T-helper 1 cell treated with Interleukin-12 subunit alpha and Interleukin-12 subunit beta and Interleukin-4 antibody, amounts not matched to agents 30 μg/mL and 1 μg/mL, for 36 hours (primary cell): ENCODE results near the gene PLEKHA7.

ENCODE experiments used
- H3K27ac Mint-ChIP-seq: one replicate; pipeline ENCODE4 v1.8.0; 2021; ENCODE audit warnings: mild to moderate bottlenecking, mixed read lengths
- H3K27me3 Mint-ChIP-seq: one replicate; pipeline ENCODE4 v1.8.0; 2021; ENCODE audit warnings: low read depth, mixed read lengths
- H3K36me3 Mint-ChIP-seq: one replicate; pipeline ENCODE4 v1.8.0; 2021; ENCODE audit warnings: low read depth, mixed read lengths
- H3K4me1 Mint-ChIP-seq: one replicate; pipeline ENCODE4 v1.8.0; 2021; ENCODE audit warnings: low read depth, mixed read lengths
- H3K4me3 Mint-ChIP-seq: one replicate; pipeline ENCODE4 v1.8.0; 2021; ENCODE audit warnings: mild to moderate bottlenecking, moderate library complexity, mixed read lengths
- H3K9me3 Mint-ChIP-seq: one replicate; pipeline ENCODE4 v1.8.0; 2021; ENCODE audit warnings: mixed read lengths

PLEKHA7 gene

DNA sequence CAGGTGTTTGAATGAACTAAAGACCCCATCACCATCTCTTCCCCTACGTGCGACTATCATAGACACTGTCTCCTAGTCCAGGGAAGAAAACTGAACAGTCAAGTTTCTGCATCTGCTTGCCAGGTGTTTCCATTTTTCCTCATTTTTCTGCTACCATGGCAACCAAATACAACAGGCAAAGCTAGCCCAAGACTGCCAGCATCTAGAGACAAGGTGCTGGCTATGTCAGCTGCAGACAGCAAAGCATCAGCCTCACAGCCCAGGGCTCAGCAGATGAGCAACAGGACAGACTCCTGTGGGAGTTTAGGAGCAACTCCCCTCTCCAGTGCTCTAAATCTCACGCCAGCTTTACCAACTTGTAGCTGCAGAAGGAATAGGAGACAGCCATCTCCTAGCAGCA, 151.5 kb downstream of the PLEKHA7 start:
- no peaks in the 10 kb centered on the region for H3K36me3 Mint-ChIP-seq
- H3K4me3 Mint-ChIP-seq = no peak overlapping the region
- peaks cover 2% of the 10 kb centered on the region for H3K4me1 Mint-ChIP-seq
- H3K27me3 Mint-ChIP-seq = no peaks in the 10 kb centered on the region
- H3K27ac Mint-ChIP-seq = no peak overlapping the region
- H3K9me3 Mint-ChIP-seq = peaks cover 6% of the 10 kb centered on the region

DNA sequence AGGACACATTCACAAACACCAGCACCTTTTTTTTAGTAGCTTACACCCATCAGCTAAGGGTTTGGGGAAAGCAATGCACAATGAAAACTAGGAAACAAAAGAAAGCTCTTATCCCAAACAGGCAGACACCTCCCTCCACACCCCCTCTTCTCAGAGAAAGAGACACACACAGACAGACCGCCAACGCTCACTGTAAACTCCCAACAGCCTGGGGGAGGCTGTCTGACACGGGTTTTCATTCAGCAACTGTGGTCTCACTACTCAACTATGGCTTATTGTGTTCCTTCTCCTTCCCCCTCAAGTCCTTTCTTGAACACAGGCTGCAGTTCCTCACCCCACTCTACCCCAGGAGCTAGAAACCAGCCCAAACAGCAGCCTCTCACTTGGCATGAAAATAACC, 152.4 kb downstream of the PLEKHA7 start:
- Mint-ChIP-seq H3K27me3 (no peaks in the 10 kb centered on the region), H3K9me3 (peaks cover 6% of the 10 kb centered on the region), H3K27ac (no peak overlapping the region), H3K4me3 (no peak overlapping the region), H3K4me1 (peaks cover 2% of the 10 kb centered on the region), H3K36me3 (no peaks in the 10 kb centered on the region)

DNA sequence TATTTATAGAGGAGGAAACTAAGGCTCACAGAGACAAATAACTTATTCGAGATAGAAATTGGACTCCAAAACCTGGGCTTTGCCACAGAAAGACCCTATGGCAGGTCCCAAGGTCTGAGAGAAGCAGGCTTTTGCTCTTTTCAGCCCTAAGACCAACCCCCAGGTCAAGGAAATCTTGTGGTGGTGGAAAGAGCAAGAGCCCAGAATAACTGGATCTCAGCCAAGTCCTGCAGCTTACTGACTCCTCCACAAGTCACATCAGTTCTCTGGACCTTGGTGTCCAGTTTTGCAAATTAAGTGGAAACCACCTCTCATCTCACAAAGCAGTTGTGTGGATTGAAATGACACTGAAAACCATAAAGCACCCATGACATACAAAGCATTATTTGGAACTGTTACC, 153.6 kb downstream of the PLEKHA7 start:
- Mint-ChIP-seq H3K36me3 (no peaks in the 10 kb centered on the region), H3K9me3 (peaks cover 6% of the 10 kb centered on the region), H3K27me3 (no peaks in the 10 kb centered on the region), H3K4me3 (no peak overlapping the region), H3K4me1 (peaks cover 2% of the 10 kb centered on the region), H3K27ac (no peak overlapping the region)

DNA sequence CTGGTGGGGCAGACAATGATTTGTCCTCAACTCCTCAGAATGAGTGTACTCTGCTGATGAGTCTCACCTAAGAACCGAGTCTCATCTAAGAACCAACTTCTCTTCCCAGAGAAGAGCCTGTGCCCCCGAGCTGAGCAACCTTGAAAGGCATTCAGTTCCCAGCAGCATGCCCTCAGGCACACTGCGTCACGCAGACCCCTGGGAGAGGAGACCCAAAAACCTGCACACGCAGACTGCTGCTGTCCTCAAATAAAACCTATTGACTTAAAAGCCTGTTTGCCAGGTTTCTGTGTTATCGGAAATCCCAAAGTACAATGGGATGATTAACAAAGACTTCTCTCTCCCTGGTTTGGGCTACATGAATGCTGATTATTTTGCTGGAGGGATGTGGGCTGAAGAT, 154.6 kb downstream of the PLEKHA7 start:
- H3K4me3 Mint-ChIP-seq = no peak overlapping the region
- peaks cover 2% of the 10 kb centered on the region for H3K4me1 Mint-ChIP-seq
- H3K27ac Mint-ChIP-seq = no peak overlapping the region
- no peaks in the 10 kb centered on the region for H3K36me3 Mint-ChIP-seq
- peaks cover under 1% of the 10 kb centered on the region for H3K9me3 Mint-ChIP-seq
- H3K27me3 Mint-ChIP-seq = no peaks in the 10 kb centered on the region

DNA sequence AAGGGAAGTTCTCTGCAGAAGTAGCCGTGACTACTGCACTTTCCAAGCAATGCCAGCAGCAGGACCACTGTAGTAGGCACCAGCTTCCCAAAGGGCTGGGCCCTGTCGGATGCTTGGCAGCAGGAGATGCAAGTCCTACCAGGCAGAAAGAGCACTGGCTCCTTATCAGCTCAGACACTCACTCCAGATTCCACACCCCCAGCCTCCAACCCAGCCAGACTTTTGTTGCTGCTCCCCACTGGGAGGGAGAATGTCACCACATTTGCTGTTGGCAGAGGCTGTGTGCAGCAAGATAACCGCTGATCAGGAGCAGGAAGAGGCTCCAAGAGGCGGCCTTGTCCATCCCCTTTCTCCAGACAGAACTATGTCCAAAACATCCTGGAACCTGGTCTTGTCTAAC, 157.0 kb downstream of the PLEKHA7 start:
- no peak overlapping the region for H3K27ac Mint-ChIP-seq
- H3K36me3 Mint-ChIP-seq = no peaks in the 10 kb centered on the region
- no peaks in the 10 kb centered on the region for H3K4me1 Mint-ChIP-seq
- H3K4me3 Mint-ChIP-seq = no peak overlapping the region
- no peaks in the 10 kb centered on the region for H3K9me3 Mint-ChIP-seq
- no peaks in the 10 kb centered on the region for H3K27me3 Mint-ChIP-seq

DNA sequence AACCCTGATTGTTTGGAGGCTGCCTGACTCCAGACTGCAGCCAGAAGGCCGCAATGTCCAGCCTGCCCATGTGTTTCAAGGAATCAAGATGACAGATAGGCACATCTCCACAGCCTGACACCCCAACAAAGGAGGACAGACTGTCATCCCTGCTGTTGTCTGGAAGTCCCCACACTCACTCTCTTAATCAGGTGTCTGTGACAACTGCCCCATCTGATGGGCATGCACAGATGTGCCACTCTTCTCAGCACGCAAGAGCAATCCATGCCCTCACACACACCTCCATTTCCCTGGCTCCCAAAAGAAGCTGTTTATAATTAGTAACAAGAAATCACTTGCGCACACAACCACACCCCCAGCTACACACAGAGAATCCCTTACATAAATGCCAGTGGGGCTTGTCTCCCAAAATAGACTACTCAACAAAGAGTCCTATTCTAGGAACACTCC, 158.2 kb downstream of the PLEKHA7 start:
- no peaks in the 10 kb centered on the region for H3K36me3 Mint-ChIP-seq
- H3K27me3 Mint-ChIP-seq = no peaks in the 10 kb centered on the region
- no peak overlapping the region for H3K27ac Mint-ChIP-seq
- H3K4me3 Mint-ChIP-seq = no peak overlapping the region
- H3K9me3 Mint-ChIP-seq = no peaks in the 10 kb centered on the region
- H3K4me1 Mint-ChIP-seq = no peaks in the 10 kb centered on the region

DNA sequence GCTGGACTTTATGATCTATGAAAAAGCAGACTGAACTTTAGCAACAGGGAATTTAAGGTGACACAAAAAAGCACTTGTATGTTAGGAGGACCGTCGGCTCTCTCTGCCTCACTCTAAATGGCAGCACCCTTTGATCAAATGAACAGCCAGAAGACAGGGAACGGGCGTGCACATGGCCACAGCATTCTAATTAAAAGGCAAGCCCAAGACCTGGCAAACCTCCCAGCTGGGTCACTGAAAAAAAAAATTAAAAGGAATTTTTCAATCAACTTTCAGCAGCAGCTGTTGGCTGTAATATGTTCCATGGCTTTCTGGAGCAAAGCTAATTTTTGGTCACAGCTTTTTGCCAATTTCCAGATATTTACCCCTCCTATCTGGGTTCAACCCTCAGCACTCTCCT, 159.2 kb downstream of the PLEKHA7 start:
- H3K4me3 Mint-ChIP-seq = no peak overlapping the region
- H3K9me3 Mint-ChIP-seq = no peaks in the 10 kb centered on the region
- H3K27ac Mint-ChIP-seq = no peak overlapping the region
- no peaks in the 10 kb centered on the region for H3K36me3 Mint-ChIP-seq
- H3K27me3 Mint-ChIP-seq = no peaks in the 10 kb centered on the region
- H3K4me1 Mint-ChIP-seq = no peaks in the 10 kb centered on the region

DNA sequence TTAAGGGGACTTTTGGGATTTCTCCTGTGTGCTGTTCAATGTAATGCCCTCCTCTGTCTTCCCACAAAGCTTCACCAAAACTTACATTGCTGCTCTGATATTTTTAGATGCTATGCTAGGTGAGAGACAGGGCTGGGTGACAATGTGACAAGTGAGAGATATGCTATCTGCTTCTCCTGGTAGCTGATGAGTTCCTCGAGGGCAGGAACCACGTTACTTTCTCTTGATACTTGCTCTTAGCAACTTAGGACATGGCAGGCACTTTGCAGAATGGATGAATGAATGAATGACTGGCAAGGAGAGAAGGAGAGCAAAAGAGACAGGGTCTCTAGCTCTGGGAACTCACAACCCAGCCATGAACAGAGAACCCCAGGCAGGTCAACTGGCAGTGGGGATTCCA, 160.4 kb downstream of the PLEKHA7 start:
- H3K4me3 Mint-ChIP-seq = no peak overlapping the region
- no peaks in the 10 kb centered on the region for H3K36me3 Mint-ChIP-seq
- no peaks in the 10 kb centered on the region for H3K9me3 Mint-ChIP-seq
- H3K4me1 Mint-ChIP-seq = no peaks in the 10 kb centered on the region
- H3K27ac Mint-ChIP-seq = no peak overlapping the region
- H3K27me3 Mint-ChIP-seq = no peaks in the 10 kb centered on the region

DNA sequence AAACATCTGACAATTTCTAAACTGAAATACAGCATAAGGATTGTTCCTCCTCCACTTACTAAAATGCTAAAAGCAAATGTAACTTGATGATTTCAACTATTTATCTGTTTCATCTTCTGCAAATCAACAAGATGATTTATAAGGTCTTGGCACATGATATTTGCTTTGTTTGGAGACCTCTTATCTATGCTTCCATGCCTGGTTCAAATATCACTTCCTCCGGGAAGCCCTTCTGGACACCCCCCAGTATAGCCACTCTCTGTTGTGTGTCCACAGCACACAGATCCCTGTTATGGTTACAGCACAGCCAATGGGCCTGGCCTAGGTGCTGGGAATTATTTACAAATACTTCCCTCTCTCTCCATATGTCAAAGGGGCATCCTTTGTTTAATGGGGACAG, 160.9 kb downstream of the PLEKHA7 start:
- H3K4me1 Mint-ChIP-seq = no peaks in the 10 kb centered on the region
- no peak overlapping the region for H3K4me3 Mint-ChIP-seq
- H3K27me3 Mint-ChIP-seq = no peaks in the 10 kb centered on the region
- H3K36me3 Mint-ChIP-seq = no peaks in the 10 kb centered on the region
- no peak overlapping the region for H3K27ac Mint-ChIP-seq
- no peaks in the 10 kb centered on the region for H3K9me3 Mint-ChIP-seq

DNA sequence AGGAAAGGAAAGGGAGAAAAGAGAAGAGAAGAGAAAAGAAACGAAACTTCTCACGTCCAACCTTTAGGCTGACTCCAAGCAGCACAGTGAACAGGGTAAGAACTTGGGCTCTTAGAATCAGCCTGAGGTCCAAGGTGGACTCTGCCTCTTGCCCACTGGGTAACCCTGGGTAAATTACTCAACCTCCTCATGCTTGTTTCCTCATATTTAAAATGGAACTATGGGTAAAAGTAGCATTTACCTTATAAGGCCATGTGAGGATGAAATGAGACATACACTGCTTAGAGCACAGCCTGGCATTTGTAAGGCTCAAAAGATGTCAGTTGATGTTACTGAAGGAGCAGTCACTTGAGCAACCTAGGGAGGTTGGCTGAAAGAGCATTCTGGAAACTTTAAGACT, 167.9 kb downstream of the PLEKHA7 start:
- Mint-ChIP-seq H3K4me1 (no peaks in the 10 kb centered on the region), H3K27ac (no peak overlapping the region), H3K27me3 (no peaks in the 10 kb centered on the region), H3K9me3 (no peaks in the 10 kb centered on the region), H3K4me3 (no peak overlapping the region), H3K36me3 (no peaks in the 10 kb centered on the region)

DNA sequence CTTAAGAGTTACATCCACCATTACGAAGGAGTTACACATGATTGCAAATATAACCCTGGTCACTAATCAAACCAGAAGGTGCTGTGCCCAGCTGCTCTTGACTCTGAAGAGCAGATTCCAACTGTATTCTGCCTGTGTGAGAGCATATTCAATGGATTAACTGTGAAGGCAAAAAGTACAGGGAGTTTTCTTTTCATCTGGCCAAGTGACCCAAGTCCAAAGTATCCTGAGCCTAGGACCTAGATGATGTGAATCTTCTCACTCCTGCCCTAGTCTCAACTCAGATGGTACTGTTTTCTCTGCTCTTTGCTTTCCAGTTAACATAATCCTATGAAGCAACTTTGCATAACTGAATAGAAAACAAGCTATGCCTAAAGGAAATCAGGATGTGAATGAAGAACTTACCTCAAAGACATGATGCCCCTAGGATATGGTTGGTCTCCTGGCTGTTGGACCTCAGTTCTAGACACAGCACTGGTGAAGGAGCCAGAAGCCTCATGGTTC, 169.9 kb downstream of the PLEKHA7 start:
- H3K4me3 Mint-ChIP-seq = no peak overlapping the region

DNA sequence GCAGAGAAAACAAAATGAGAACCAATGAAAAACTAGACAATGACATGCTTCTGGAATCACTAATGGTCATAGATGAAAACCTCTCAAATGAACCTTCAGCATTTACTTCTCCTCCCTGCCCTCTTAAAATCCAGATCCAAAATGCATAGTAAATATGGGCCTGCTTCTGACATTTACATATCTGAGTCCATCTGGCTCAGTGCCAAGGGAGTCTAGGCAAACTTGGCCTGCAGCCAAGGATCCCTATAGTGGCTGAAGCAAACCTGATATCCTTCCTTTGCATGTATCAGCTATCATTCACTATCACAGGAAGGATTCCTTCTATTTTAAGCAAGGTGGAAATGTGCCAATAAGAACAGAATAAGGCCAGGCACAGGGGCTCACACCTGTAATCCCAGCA, 170.9 kb downstream of the PLEKHA7 start:
- Mint-ChIP-seq H3K4me3 (no peak overlapping the region), H3K36me3 (no peaks in the 10 kb centered on the region), H3K27me3 (no peaks in the 10 kb centered on the region), H3K27ac (no peak overlapping the region), H3K4me1 (no peaks in the 10 kb centered on the region), H3K9me3 (no peaks in the 10 kb centered on the region)

More for the DNA sequence above, 169.9 kb downstream of the PLEKHA7 start:
- Mint-ChIP-seq H3K4me1 (no peaks in the 10 kb centered on the region), H3K36me3 (no peaks in the 10 kb centered on the region), H3K27ac (no peak overlapping the region), H3K9me3 (no peaks in the 10 kb centered on the region), H3K27me3 (no peaks in the 10 kb centered on the region)

DNA sequence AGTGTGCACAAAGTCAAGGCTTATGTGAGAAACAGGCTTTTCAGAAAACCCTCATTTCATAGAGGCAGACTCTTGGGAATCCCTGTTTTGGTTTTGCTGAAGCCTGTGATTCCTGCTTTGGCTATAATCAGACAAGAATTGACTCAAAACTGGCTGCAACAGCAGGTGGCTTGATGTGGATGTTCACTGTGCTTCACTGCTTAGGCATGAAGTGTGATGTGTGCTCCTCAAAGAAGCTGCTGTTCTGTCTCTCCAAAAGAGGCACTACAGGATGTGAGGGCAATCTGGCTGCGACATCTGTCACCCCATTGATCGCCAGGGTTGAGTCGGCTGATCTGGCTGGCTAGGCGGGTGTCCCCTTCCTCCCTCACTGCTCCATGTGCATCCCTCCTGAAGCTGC, 172.2 kb downstream of the PLEKHA7 start:
- H3K4me3 Mint-ChIP-seq = no peak overlapping the region
- H3K27ac Mint-ChIP-seq = no peak overlapping the region
- H3K36me3 Mint-ChIP-seq = no peaks in the 10 kb centered on the region
- no peaks in the 10 kb centered on the region for H3K27me3 Mint-ChIP-seq
- H3K9me3 Mint-ChIP-seq = no peaks in the 10 kb centered on the region
- H3K4me1 Mint-ChIP-seq = no peaks in the 10 kb centered on the region

DNA sequence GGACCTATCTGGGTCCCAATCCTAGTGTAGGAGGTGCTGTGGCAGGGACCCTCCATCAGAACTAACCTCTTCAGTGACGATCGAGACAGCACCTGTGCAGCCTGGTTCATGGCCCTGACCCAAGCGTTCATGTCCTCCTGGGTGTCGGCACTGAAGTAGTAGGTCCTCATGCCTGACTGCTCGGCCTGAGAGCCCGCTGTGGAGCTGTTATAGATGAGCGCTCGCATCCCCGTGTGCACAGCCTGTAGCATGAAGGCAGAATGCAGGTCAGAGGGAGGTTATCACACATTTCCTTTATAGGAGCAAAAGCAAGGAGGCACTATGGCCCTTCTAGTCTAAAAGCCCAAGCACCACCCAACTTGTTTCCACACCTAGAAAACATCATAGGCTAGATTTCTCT, 172.7 kb downstream of the PLEKHA7 start:
- Mint-ChIP-seq H3K4me1 (no peaks in the 10 kb centered on the region), H3K36me3 (no peaks in the 10 kb centered on the region), H3K4me3 (no peak overlapping the region), H3K9me3 (no peaks in the 10 kb centered on the region), H3K27ac (no peak overlapping the region), H3K27me3 (no peaks in the 10 kb centered on the region)

DNA sequence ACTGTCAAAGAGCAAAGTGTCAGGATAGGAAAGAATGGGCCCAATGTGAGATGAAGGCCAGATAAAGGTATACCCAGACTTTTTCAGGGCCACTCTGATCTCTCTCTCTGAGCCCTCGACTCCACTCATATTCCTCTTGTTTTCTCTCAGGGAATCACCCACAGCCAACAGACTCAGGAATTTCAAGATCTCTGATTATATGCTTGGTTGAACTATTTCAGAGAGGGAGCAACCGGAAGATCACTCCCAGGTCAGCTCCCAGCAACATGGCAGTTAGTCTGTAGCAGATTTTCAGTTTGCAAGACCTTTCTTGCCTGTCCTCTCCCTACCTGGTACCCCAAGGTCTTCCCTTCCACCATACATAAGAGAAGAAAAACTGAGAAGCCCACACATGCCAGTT, 173.3 kb downstream of the PLEKHA7 start:
- Mint-ChIP-seq H3K4me1 (no peaks in the 10 kb centered on the region), H3K27ac (no peak overlapping the region), H3K9me3 (no peaks in the 10 kb centered on the region), H3K4me3 (no peak overlapping the region), H3K27me3 (no peaks in the 10 kb centered on the region), H3K36me3 (no peaks in the 10 kb centered on the region)

DNA sequence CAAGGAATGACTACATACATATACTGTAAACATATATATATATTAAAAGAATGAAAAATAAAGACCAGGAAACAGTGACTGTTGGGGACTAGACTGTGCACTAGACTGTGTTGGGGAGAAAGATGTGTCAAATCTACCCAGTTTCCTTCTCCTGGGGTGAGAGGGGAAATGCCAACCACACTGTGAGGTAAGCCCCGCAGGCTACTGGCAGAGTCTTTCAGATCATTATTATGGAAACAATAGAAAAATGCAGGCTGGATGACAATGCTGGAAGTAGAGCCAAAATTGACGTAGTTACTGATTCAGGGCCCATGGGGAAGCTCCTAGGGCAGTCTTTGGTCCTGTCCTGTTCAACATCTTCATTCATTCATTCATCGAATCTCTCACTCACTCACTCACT, 174.4 kb downstream of the PLEKHA7 start:
- H3K27ac Mint-ChIP-seq = no peak overlapping the region
- no peaks in the 10 kb centered on the region for H3K27me3 Mint-ChIP-seq
- no peak overlapping the region for H3K4me3 Mint-ChIP-seq
- no peaks in the 10 kb centered on the region for H3K4me1 Mint-ChIP-seq
- no peaks in the 10 kb centered on the region for H3K36me3 Mint-ChIP-seq
- no peaks in the 10 kb centered on the region for H3K9me3 Mint-ChIP-seq
